Endothelial cell of umbilical vein (primary cell): Measurements from ENCODE around the gene PCNT. TPM values are rescaled to one million over a fixed set of nuclear protein-coding genes. Genes with fewer than 3 reads are reported as not detected.

ENCODE experiments used
- BruUV-seq: library from RNA; stranded (reverse); fragments of 400-500 nt; replicated peaks from 2 replicates; lab custom pipeline; 2021; lab: Mats Ljungman, UMichigan
- CTCF ChIA-PET: fragments of 300-600, 350-600 bp; sonication (Branson Sonifier 250); formaldehyde crosslinking; loops from one replicate; lab custom pipeline; 2021; ENCODE audit warnings: antibody characterized with exemption, inconsistent platforms; lab: Charles Lee
- POLR2A ChIA-PET: fragments of 300-600, 350-600 bp; sonication (Branson Sonifier 250); formaldehyde crosslinking; loops from one replicate; lab custom pipeline; 2021; ENCODE audit warnings: antibody characterized with exemption, inconsistent platforms; lab: Charles Lee
- DNase-seq: peaks from one replicate; pipeline ENCODE4 v3.0.0-alpha.2; 2011; ENCODE audit warnings: low read depth, low spot score
- FAIRE-seq: peaks from 2 replicates; lab custom pipeline; 2011; peaks lifted over from hg19 to GRCh38; lab: Jason Lieb, UNC
- H2AFZ ChIP-seq: 2 replicates; pipeline ENCODE4 v1.6.0; 2012; ENCODE audit warnings: low read depth, low read length, control low read depth, inconsistent platforms
- H3K27ac ChIP-seq: 2 replicates; pipeline ENCODE4 v1.5.1; 2011; ENCODE audit warnings: low read depth, mild to moderate bottlenecking, control low read depth, low read length, moderate library complexity; ENCODE audit not compliant: insufficient read depth
- H3K27me3 ChIP-seq, 2 experiments: 2 replicates each; pipeline versions ENCODE4 v1.6.0 to v1.6.1; 2011; ENCODE audit warnings: low read length in 2 of 2, mixed read lengths in 1 of 2; ENCODE audit not compliant: control insufficient read depth in 2 of 2, insufficient read depth in 2 of 2
- H3K36me3 ChIP-seq, 2 experiments: 2 replicates in 1 of 2; 3 replicates in 1 of 2; pipeline ENCODE4 v1.5.1; 2011; ENCODE audit warnings: low read length in 2 of 2, mild to moderate bottlenecking in 1 of 2, moderate library complexity in 1 of 2; ENCODE audit not compliant: control insufficient read depth in 2 of 2, insufficient read depth in 2 of 2; ENCODE audit errors: extremely low read depth in 1 of 2
- H3K4me1 ChIP-seq: 3 replicates; pipeline ENCODE4 v1.5.1; 2011; ENCODE audit warnings: mild to moderate bottlenecking, low read length; ENCODE audit not compliant: control insufficient read depth, insufficient read depth; ENCODE audit errors: extremely low read depth
- H3K4me2 ChIP-seq: 2 replicates; pipeline ENCODE4 v1.6.1; 2011; ENCODE audit warnings: low read length, control low read depth, mixed read lengths; ENCODE audit not compliant: insufficient read depth
- H3K4me3 ChIP-seq, 3 experiments: fragments of 200-600 bp in 1 of 3; sonication (generic), shearing (Covaris generic) in 1 of 3; replicated peaks in 1 of 3; 2 replicates each; pipeline ENCODE4 v1.5.1; 2011 to 2016; ENCODE audit warnings: control low read depth in 3 of 3, low read length in 3 of 3, mild to moderate bottlenecking in 2 of 3, inconsistent platforms in 1 of 3, low read depth in 1 of 3, moderate library complexity in 1 of 3; ENCODE audit not compliant: insufficient read depth in 1 of 3
- H3K79me2 ChIP-seq: 2 replicates; pipeline ENCODE4 v1.6.0; 2012; ENCODE audit warnings: low read length, inconsistent platforms; ENCODE audit not compliant: control insufficient read depth, insufficient read depth
- H3K9ac ChIP-seq: replicated peaks from 2 replicates; pipeline ENCODE3; 2011; ENCODE audit warnings: low read length, control low read depth; ENCODE audit not compliant: insufficient read depth; ENCODE audit errors: extremely low read depth
- H3K9me1 ChIP-seq: replicated peaks from 3 replicates; pipeline ENCODE4 v1.6.0; 2011; ENCODE audit warnings: mild to moderate bottlenecking, low read length; ENCODE audit not compliant: control insufficient read depth, insufficient read depth; ENCODE audit errors: extremely low read depth
- H3K9me3 ChIP-seq: replicated peaks from 2 replicates; pipeline ENCODE4 v1.5.1; 2012; ENCODE audit warnings: low read length, inconsistent platforms; ENCODE audit not compliant: control insufficient read depth, insufficient read depth
- H4K20me1 ChIP-seq: replicated peaks from 2 replicates; pipeline ENCODE3; 2011; ENCODE audit warnings: mild to moderate bottlenecking, low read length; ENCODE audit not compliant: control insufficient read depth, insufficient read depth; ENCODE audit errors: extremely low read depth
- EZH2 ChIP-seq: IDR thresholded peaks from 2 replicates; pipeline ENCODE4 v1.6.1; 2012; ENCODE audit warnings: borderline replicate concordance, low read depth, mild to moderate bottlenecking, moderate library complexity, low read length, inconsistent platforms; ENCODE audit not compliant: severe bottlenecking
- FOS ChIP-seq: IDR thresholded peaks from 2 replicates; pipeline ENCODE4 v1.6.1; 2011; ENCODE audit warnings: mild to moderate bottlenecking, low read length, moderate library complexity, borderline replicate concordance; ENCODE audit not compliant: insufficient read depth
- GATA2 ChIP-seq: IDR thresholded peaks from 2 replicates; pipeline ENCODE4 v1.7.0; 2011; ENCODE audit warnings: low read depth, mild to moderate bottlenecking, moderate library complexity, mixed read lengths, low read length; ENCODE audit not compliant: insufficient read length, insufficient read depth
- JUN ChIP-seq: IDR thresholded peaks from 2 replicates; pipeline ENCODE4 v1.6.1; 2011; ENCODE audit warnings: borderline replicate concordance, low read depth; ENCODE audit not compliant: insufficient read length, insufficient read depth
- MYC ChIP-seq: IDR thresholded peaks from one replicate; pipeline ENCODE4 v1.6.1; 2011; ENCODE audit warnings: mild to moderate bottlenecking, low read depth, low read length
- POLR2A ChIP-seq: IDR thresholded peaks from 2 replicates; pipeline ENCODE4 v1.6.1; 2012; ENCODE audit warnings: low read depth, mild to moderate bottlenecking, control low read depth, low read length
- POLR2AphosphoS5 ChIP-seq: IDR thresholded peaks from 2 replicates; pipeline ENCODE4 v1.6.1; 2012; ENCODE audit warnings: low read depth, mild to moderate bottlenecking, control low read depth, low read length, moderate library complexity; ENCODE audit not compliant: insufficient read depth
- dilution Hi-C: fragments of 300-500 bp; cut with MboI; formaldehyde crosslinking; loops from one replicate; pipeline ENCODE4 v1.15.0; 2019; ENCODE audit warnings: low sequenced_read_pairs; ENCODE audit not compliant: extremely low pct_ligation_motif_present
- intact Hi-C: fragments of 100-400 bp; cut with micrococcal nuclease; formaldehyde crosslinking; loops from one replicate; pipeline ENCODE4 v1.10.0; 2022
- polyA plus RNA-seq, 4 experiments: library from polyadenylated mRNA; depleted of rRNA in 3 of 4; stranded (reverse) in 3 of 4; unstranded in 1 of 4; fragments of >200 nt; gene quantifications; 2 replicates each; pipeline versions ENCODE4 v1.2.1 to v1.2.3, GENCODE V29; 2011 to 2012; ENCODE audit warnings: missing spikeins in 1 of 4
- total RNA-seq: library from RNA; stranded (reverse); gene quantifications from 2 replicates; pipeline ENCODE4 v1.2.3, GENCODE V29; 2021
- TF ChIP-seq, protein P1 (sequence below): IDR thresholded peaks from 2 replicates; pipeline ENCODE4 v1.6.1; 2011; ENCODE audit not compliant: insufficient read depth, insufficient read length
- TF ChIP-seq, protein P2 (sequence below), 2 donors: IDR thresholded peaks; 1 replicate in 1 of 2; 2 replicates in 1 of 2; pipeline ENCODE4 v1.5.1; 2011; ENCODE audit warnings: low read length in 2 of 2, mild to moderate bottlenecking in 2 of 2, moderate library complexity in 2 of 2, control low read depth in 1 of 2, inconsistent platforms in 1 of 2, low read depth in 1 of 2; ENCODE audit not compliant: insufficient read depth in 1 of 2; ENCODE audit errors: extremely low read depth in 1 of 2

Gene PCNT
- total and polyA plus RNA-seq, 2 donors (not counting 3 experiments of a cell fraction or from before 2014, with no cell fraction given), result 9.6 to 49.5 TPM

DNA sequence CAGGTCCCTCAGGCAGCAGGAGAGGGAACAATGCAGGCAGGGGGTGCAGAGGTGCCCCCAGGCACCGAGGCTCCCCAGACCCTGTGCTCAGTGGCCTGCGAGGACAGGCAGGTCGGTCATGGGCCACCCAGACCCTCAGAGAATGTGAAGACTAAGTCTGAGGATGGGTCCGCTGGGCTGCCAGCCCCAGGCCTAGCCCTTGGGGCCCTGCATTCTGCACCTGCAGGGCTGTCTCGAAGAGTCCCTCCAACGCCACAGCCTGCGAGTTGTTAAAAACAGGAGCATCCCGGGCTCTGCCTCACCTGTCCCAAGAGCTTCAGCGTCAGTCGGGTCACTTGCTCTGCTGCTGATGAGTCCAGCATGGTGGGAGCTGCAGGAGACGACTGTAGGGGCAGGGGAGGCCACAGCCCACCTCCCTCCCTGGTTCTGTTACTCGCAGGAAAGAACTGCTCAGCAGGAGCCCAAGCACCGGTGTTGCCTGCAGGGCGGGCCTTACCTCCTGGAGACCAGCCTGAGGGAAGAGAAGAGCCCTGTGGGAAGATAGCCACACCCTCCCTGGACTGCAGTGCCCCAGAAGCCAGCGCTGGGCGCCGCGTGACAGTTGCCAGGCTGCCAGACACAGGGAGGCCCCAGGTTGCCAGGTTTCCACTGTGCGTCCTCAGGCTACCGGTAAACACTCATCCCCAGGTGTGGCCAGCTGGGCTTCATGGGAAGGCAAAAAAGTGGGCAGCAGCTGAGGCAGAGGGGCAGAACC is 6.1 kb upstream of the PCNT start:
- Histone ChIP-seq H3K36me3 (no peaks in the 10 kb centered on the region), H3K79me2 (peaks cover 29% of the 10 kb centered on the region), H3K27ac (no peak overlapping the region), H2AFZ (no peak overlapping the region), H3K9ac (no peak overlapping the region), H3K27me3 (no peaks in the 10 kb centered on the region), H4K20me1 (no peaks in the 10 kb centered on the region), H3K4me3 (no peak overlapping the region), H3K4me1 (peaks cover 19% of the 10 kb centered on the region), H3K9me1 (no peaks in the 10 kb centered on the region), H3K4me2 (no peak overlapping the region), H3K9me3 (no peaks in the 10 kb centered on the region)
- intact Hi-C loops, result no loop called here
- DNase-seq (no peak), FAIRE-seq (no peak)
- dilution Hi-C loops, result no loop called here
- BruUV-seq, result no TSS peak
- CTCF ChIA-PET, result no interaction called here
- no peak for TF ChIP-seq POLR2AphosphoS5
- no peak for TF ChIP-seq POLR2A
- no peak for TF ChIP-seq EZH2
- TF ChIP-seq, protein P1, sequence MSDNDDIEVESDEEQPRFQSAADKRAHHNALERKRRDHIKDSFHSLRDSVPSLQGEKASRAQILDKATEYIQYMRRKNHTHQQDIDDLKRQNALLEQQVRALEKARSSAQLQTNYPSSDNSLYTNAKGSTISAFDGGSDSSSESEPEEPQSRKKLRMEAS, result no peak
- no peak for TF ChIP-seq FOS
- no peak for TF ChIP-seq JUN
- TF ChIP-seq, protein P2, sequence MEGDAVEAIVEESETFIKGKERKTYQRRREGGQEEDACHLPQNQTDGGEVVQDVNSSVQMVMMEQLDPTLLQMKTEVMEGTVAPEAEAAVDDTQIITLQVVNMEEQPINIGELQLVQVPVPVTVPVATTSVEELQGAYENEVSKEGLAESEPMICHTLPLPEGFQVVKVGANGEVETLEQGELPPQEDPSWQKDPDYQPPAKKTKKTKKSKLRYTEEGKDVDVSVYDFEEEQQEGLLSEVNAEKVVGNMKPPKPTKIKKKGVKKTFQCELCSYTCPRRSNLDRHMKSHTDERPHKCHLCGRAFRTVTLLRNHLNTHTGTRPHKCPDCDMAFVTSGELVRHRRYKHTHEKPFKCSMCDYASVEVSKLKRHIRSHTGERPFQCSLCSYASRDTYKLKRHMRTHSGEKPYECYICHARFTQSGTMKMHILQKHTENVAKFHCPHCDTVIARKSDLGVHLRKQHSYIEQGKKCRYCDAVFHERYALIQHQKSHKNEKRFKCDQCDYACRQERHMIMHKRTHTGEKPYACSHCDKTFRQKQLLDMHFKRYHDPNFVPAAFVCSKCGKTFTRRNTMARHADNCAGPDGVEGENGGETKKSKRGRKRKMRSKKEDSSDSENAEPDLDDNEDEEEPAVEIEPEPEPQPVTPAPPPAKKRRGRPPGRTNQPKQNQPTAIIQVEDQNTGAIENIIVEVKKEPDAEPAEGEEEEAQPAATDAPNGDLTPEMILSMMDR (IDR thresholded peaks at IDR 0.05; ENCODE audit: extremely low read depth in 1 of 2, insufficient read depth in 1 of 2, low read depth in 1 of 2, low read length in 2 of 2), result no peak
- no peak for TF ChIP-seq MYC
- TF ChIP-seq GATA2, result no peak
- POLR2A ChIA-PET, result no interaction called here
